Measurements from ENCODE around the gene NDUFA9. TPM values are rescaled to one million over a fixed set of nuclear protein-coding genes. Genes with fewer than 3 reads are reported as not detected.

Gene NDUFA9
- total RNA-seq, 2 experiments from 2014 or later: 72.0 to 123 TPM

DNA sequence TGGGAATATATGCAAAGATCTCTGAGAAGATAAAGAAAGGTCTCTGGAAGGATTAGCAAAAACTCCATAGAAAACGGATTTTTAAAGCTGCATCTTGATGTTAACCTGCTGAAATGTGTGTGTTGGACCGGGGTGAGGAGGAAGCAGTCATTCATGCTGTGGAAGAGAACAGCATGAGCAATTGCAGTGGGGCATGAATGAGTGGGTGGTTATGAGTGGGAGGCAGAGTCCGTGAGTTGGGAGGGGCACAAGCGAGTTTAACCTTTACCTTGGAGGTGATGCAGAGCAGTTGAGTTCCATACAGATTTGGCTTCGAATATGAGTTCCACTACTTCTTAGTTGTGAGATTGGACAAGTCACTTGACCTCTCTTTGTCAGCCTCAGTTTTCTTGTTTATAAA lies 41.8 kb downstream of the NDUFA9 start:
- H3K9me3 ChIP-seq (ENCODE audit: low read length): no peaks in the 10 kb centered on the region
- H3K36me3 ChIP-seq (ENCODE audit: insufficient read depth, low read length): peaks cover 45% of the 10 kb centered on the region
- H3K4me3 ChIP-seq (ENCODE audit: low read depth, low read length, poor library complexity, severe bottlenecking): no peak overlapping the region
- H3K27ac ChIP-seq (ENCODE audit: low read depth, low read length, poor library complexity, severe bottlenecking): no peak overlapping the region
- H3K4me1 ChIP-seq (ENCODE audit: insufficient read depth, low read length, poor library complexity, severe bottlenecking): no peaks in the 10 kb centered on the region
- H3K4me2 ChIP-seq (ENCODE audit: low read length): no peak overlapping the region
- no peaks in the 10 kb centered on the region for H3K79me2 ChIP-seq (ENCODE audit: insufficient read depth, low read depth, low read length)
- TF ChIP-seq EZH2phosphoT487 (IDR thresholded peaks at IDR 0.05; ENCODE audit: borderline replicate concordance, low read depth, low read length): no peak
- TF ChIP-seq CTCF (conservative IDR thresholded peaks at IDR 0.05; ENCODE audit: low read length): no peak
- intact Hi-C loops (cut with micrococcal nuclease; ENCODE audit: unreplicated experiment): no loop called here
- no peaks in the 10 kb centered on the region for H4K20me1 ChIP-seq (ENCODE audit: insufficient read depth, low read length)
- DNase-seq (ENCODE audit: low spot score): no peak
- ChIA-PET CTCF (ENCODE audit: unreplicated experiment) (no interaction called here), POLR2A (interaction anchor here (0.7 kb wide), 1 partner anchor 13 kb away, joined by 3 read pairs; no protein-coding TSS in a partner anchor)
- BruUV-seq (replicated peaks): no TSS peak
- no peaks in the 10 kb centered on the region for H3K9me2 ChIP-seq (ENCODE audit: insufficient read depth, low read length)
- H2AFZ ChIP-seq (ENCODE audit: low read length): no peak overlapping the region

Other genes with a start within 250 kb of the NDUFA9 start
- not detected in 2 replicates for gene FGF6, start 203.3 kb upstream of the NDUFA9 start, total RNA-seq (2014; rRNA removed; shearing (Covaris generic))
- not detected in 2 replicates for gene FGF6, start 203.3 kb upstream of the NDUFA9 start, total RNA-seq (2022)
- 81.3 and 98.6 TPM in 2 replicates for gene RAD51AP1, start 110.2 kb upstream of the NDUFA9 start, total RNA-seq (2014; rRNA removed; shearing (Covaris generic))
- gene RAD51AP1, start 110.2 kb upstream of the NDUFA9 start, total RNA-seq (2022): 69.2 and 86.0 TPM in 2 replicates
- gene DYRK4, start 86.9 kb upstream of the NDUFA9 start, total RNA-seq (2014; rRNA removed; shearing (Covaris generic)): 32.3 and 33.9 TPM in 2 replicates
- 21.3 and 23.1 TPM in 2 replicates for gene DYRK4, start 86.9 kb upstream of the NDUFA9 start, total RNA-seq (2022)
- 0.92 and 1.2 TPM in 2 replicates for gene AKAP3, start 63 bp upstream of the NDUFA9 start, total RNA-seq (2014; rRNA removed; shearing (Covaris generic))
- gene AKAP3, start 63 bp upstream of the NDUFA9 start, total RNA-seq (2022): 2.4 and 3.7 TPM in 2 replicates
- 0.60 TPM in 1 of 2 replicates, not detected in the other for gene GALNT8, start 71.3 kb downstream of the NDUFA9 start, total RNA-seq (2014; rRNA removed; shearing (Covaris generic))
- 0.52 TPM in 1 of 2 replicates, not detected in the other for gene GALNT8, start 71.3 kb downstream of the NDUFA9 start, total RNA-seq (2022)